HepG2 (cell line): Measurements from ENCODE around the gene C20orf204. TPM values are rescaled to one million over a fixed set of nuclear protein-coding genes. Genes with fewer than 3 reads are reported as not detected.

Experiments used
- FOXC1 ChIP-seq: sonication (generic); formaldehyde crosslinking; IDR thresholded peaks from 2 replicates; pipeline ENCODE4 v1.8.0; 2022; ENCODE audit warnings: mild to moderate bottlenecking, missing genetic modification reagents, borderline replicate concordance
- MLXIP ChIP-seq: sonication (generic); formaldehyde crosslinking; IDR thresholded peaks from 2 replicates; pipeline ENCODE4 v1.9.0; 2021; ENCODE audit warnings: missing genetic modification reagents, borderline replicate concordance
- MTA3 ChIP-seq: sonication (generic); formaldehyde crosslinking; IDR thresholded peaks from 2 replicates; pipeline ENCODE4 v1.4.0; 2020; ENCODE audit warnings: missing genetic modification reagents
- NFRKB ChIP-seq: fragments of 450-650 bp; IDR thresholded peaks from 2 replicates; pipeline ENCODE4 v1.6.1; 2017
- TRAFD1 ChIP-seq: sonication (generic); formaldehyde crosslinking; IDR thresholded peaks from 2 replicates; pipeline ENCODE4 v1.5.1; 2020; ENCODE audit warnings: missing genetic modification reagents, mild to moderate bottlenecking, borderline replicate concordance
- ZBTB7A ChIP-seq: sonication (generic); formaldehyde crosslinking; IDR thresholded peaks from 2 replicates; pipeline ENCODE4 v1.8.0; 2022; ENCODE audit warnings: mild to moderate bottlenecking, missing genetic modification reagents
- ZFP36 ChIP-seq: fragments of 150-350 bp; IDR thresholded peaks from 2 replicates; pipeline ENCODE4 v1.6.1; 2018; ENCODE audit warnings: borderline replicate concordance, low read length, low read depth; ENCODE audit not compliant: partially characterized antibody
- ZFP82 ChIP-seq: sonication (generic); formaldehyde crosslinking; IDR thresholded peaks from 2 replicates; pipeline ENCODE4 v1.5.1; 2020; ENCODE audit warnings: mild to moderate bottlenecking, missing genetic modification reagents, borderline replicate concordance
- ZFP91 ChIP-seq: sonication (generic); formaldehyde crosslinking; IDR thresholded peaks from 2 replicates; pipeline ENCODE4 v1.9.0; 2022; ENCODE audit warnings: missing genetic modification reagents, mild to moderate bottlenecking, borderline replicate concordance
- ZNF101 ChIP-seq: sonication (generic); formaldehyde crosslinking; IDR thresholded peaks from 2 replicates; pipeline ENCODE4 v1.4.0; 2020; ENCODE audit warnings: mild to moderate bottlenecking, low read depth, missing genetic modification reagents, borderline replicate concordance
- ZNF263 ChIP-seq: sonication (generic); formaldehyde crosslinking; IDR thresholded peaks from 2 replicates; pipeline ENCODE4 v1.4.0; 2020; ENCODE audit warnings: missing genetic modification reagents
- ZNF329 ChIP-seq: sonication (generic); formaldehyde crosslinking; IDR thresholded peaks from 2 replicates; pipeline ENCODE4 v1.9.0; 2021; ENCODE audit warnings: low read depth, mild to moderate bottlenecking, missing genetic modification reagents
- ZNF350 ChIP-seq: sonication (generic); formaldehyde crosslinking; IDR thresholded peaks from 2 replicates; pipeline ENCODE4 v1.4.0; 2020; ENCODE audit warnings: mild to moderate bottlenecking, low read depth, missing genetic modification reagents, borderline replicate concordance
- ZNF547 ChIP-seq: sonication (generic); formaldehyde crosslinking; IDR thresholded peaks from 2 replicates; pipeline ENCODE4 v1.5.1; 2020; ENCODE audit warnings: mild to moderate bottlenecking, missing genetic modification reagents
- ZNF644 ChIP-seq: IDR thresholded peaks from 2 replicates; pipeline ENCODE4 v1.6.1; 2016; ENCODE audit warnings: low read depth
- ZNF646 ChIP-seq: sonication (generic); formaldehyde crosslinking; IDR thresholded peaks from 2 replicates; pipeline ENCODE4 v1.9.0; 2021; ENCODE audit warnings: mild to moderate bottlenecking, missing genetic modification reagents
- polyA plus RNA-seq, 8 experiments: library from polyadenylated mRNA; depleted of rRNA in 3 of 8; stranded (reverse) in 7 of 8; unstranded in 1 of 8; fragments of >200 nt; fragmentation: Illumina TruSeq in 4 of 8; extraction: Trizol in 4 of 8; gene quantifications; 2 replicates each; pipeline versions ENCODE4 v1.2.1 to v1.2.3, GENCODE V29; 2011 to 2016; ENCODE audit warnings: low read depth in 4 of 8, missing spikeins in 1 of 8, mixed read lengths in 1 of 8; ENCODE audit not compliant: insufficient read depth in 1 of 8
- total RNA-seq, 5 experiments: library from RNA; depleted of rRNA; stranded (reverse); fragments of >200 nt; fragmentation: Illumina TruSeq; extraction: Trizol; gene quantifications; 2 replicates each; pipeline ENCODE4 v1.2.3, GENCODE V29; 2016; ENCODE audit warnings: low read depth in 1 of 5

Gene C20orf204
- total and polyA plus RNA-seq, 2 of the 13 experiments (the other 11 are each of a cell fraction or from before 2014, with no cell fraction given) = 22.1 to 80.0 TPM

- TF ChIP-seq ZNF646 (no peak), ZNF350 (CRISPR knock-in tag) (peak; percentile 90; the same call in 1 of the 2 replicates), ZBTB7A (CRISPR knock-in tag) (peak; percentile 63; the same call in 1 of the 2 replicates), ZNF644 (CRISPR knock-in tag) (peak; percentile 28; the same call in 1 of the 2 replicates), ZFP36 (no peak), MTA3 (CRISPR knock-in tag) (no peak), ZNF101 (CRISPR knock-in tag) (peak; percentile 69; the same call in 1 of the 2 replicates), FOXC1 (CRISPR knock-in tag) (peak; percentile 97), ZFP91 (CRISPR knock-in tag) (peak; percentile 96; the same call in 1 of the 2 replicates), ZNF263 (CRISPR knock-in tag) (peak; percentile 95), MLXIP (CRISPR knock-in tag) (no peak), TRAFD1 (CRISPR knock-in tag) (peak; percentile 93; the same call in 1 of the 2 replicates), ZNF547 (CRISPR knock-in tag) (no peak), ZFP82 (CRISPR knock-in tag) (no peak), NFRKB (no peak), ZNF329 (no peak; the same call in 1 of the 2 replicates)
Measured at GRCh38 chr20:64035933-64036345, at the start of gene C20orf204 (continued).
